ENCODE data around the gene MINK1.

GRCh38 chr17:4811471-4811870 lies 21.7 kb upstream of the MINK1 start:
- TF ChIP-seq CTCF (conservative IDR thresholded peaks at IDR 0.05) (no peak), ZFX (IDR thresholded peaks at IDR 0.05) (no peak)
